DND-41 (cell line): ENCODE data around the gene GFI1.

Experiments
- CTCF ChIP-seq: IDR thresholded peaks from 2 replicates; pipeline ENCODE4 v1.5.1; 2012; ENCODE audit warnings: borderline replicate concordance, low read length, moderate library complexity, mild to moderate bottlenecking; ENCODE audit not compliant: poor library complexity, severe bottlenecking; ENCODE audit errors: extremely low read depth
- EZH2 ChIP-seq: IDR thresholded peaks from 3 replicates; pipeline ENCODE4 v1.6.1; 2012; ENCODE audit warnings: borderline replicate concordance, low read depth, mild to moderate bottlenecking, moderate library complexity, low read length, inconsistent platforms; ENCODE audit not compliant: severe bottlenecking

GRCh38 chr1:92502247-92502646 lies 15.5 kb upstream of the GFI1 start:
- TF ChIP-seq CTCF = no peak
- no peak for TF ChIP-seq EZH2
